Stimulated activated effector memory CD8-positive, alpha-beta T cell treated with anti-CD3 and anti-CD28 coated beads, Interleukin-12 subunit alpha, Interleukin-12 subunit beta, amount 100 ng/mL, for 72 hours (primary cell): ENCODE data around the gene ZFYVE21.

Experiments
- ATAC-seq: fragments of 150-1000 bp; cut with Tn5 transposase; 2 replicates; pipeline ENCODE4 v1.10.0; 2021
- DNase-seq, 2 donors: peaks; one replicate each; pipeline ENCODE4 v3.0.0; 2021 to 2022; ENCODE audit warnings: low spot score in 2 of 2
- H3K27ac Mint-ChIP-seq: one replicate; pipeline ENCODE4 v1.8.0; 2022; ENCODE audit warnings: mild to moderate bottlenecking, mixed read lengths
- H3K36me3 Mint-ChIP-seq: one replicate; pipeline ENCODE4 v1.8.0; 2022; ENCODE audit warnings: mild to moderate bottlenecking, mixed read lengths
- H3K4me1 Mint-ChIP-seq: one replicate; pipeline ENCODE4 v1.8.0; 2022; ENCODE audit warnings: mixed read lengths
- H3K4me3 Mint-ChIP-seq: one replicate; pipeline ENCODE4 v1.8.0; 2022; ENCODE audit warnings: mild to moderate bottlenecking, mixed read lengths
- H3K9me3 Mint-ChIP-seq: one replicate; pipeline ENCODE4 v1.8.0; 2022; ENCODE audit warnings: mixed read lengths

The ZFYVE21 gene

GRCh38 chr14:103732868-103733620, 17.4 kb downstream of the ZFYVE21 start:
- peaks cover 52% of the 10 kb centered on the region for H3K36me3 Mint-ChIP-seq
- no peaks in the 10 kb centered on the region for H3K9me3 Mint-ChIP-seq
- DNase-seq, result no peak
- no peak overlapping the region for H3K4me3 Mint-ChIP-seq
- ATAC-seq, result no peak
- peak overlapping the region; percentile 46 for H3K27ac Mint-ChIP-seq
- H3K4me1 Mint-ChIP-seq, result no peaks in the 10 kb centered on the region

GRCh38 chr14:103733651-103734050, 18.0 kb downstream of the ZFYVE21 start:
- Mint-ChIP-seq H3K4me3 (no peak overlapping the region), H3K27ac (no peak overlapping the region), H3K9me3 (no peaks in the 10 kb centered on the region), H3K4me1 (no peaks in the 10 kb centered on the region), H3K36me3 (peaks cover 53% of the 10 kb centered on the region)
- no peak for DNase-seq
- no peak for ATAC-seq

- Mint-ChIP-seq H3K27ac (peak overlapping the region; percentile 50), H3K36me3 (peaks cover 47% of the 10 kb centered on the region), H3K9me3 (no peaks in the 10 kb centered on the region), H3K4me1 (no peaks in the 10 kb centered on the region), H3K4me3 (no peak overlapping the region)
- no peak for ATAC-seq
- DNase-seq, result no peak
Measured at GRCh38 chr14:103734081-103734888, 18.7 kb downstream of the ZFYVE21 start.

GRCh38 chr14:103735022-103735421, 19.4 kb downstream of the ZFYVE21 start:
- no peak for DNase-seq
- H3K36me3 Mint-ChIP-seq, result peaks cover 45% of the 10 kb centered on the region
- H3K9me3 Mint-ChIP-seq, result no peaks in the 10 kb centered on the region
- H3K4me3 Mint-ChIP-seq, result no peak overlapping the region
- ATAC-seq, result no peak
- H3K27ac Mint-ChIP-seq, result peak overlapping the region; percentile 50
- H3K4me1 Mint-ChIP-seq, result no peaks in the 10 kb centered on the region

- DNase-seq (no peak), ATAC-seq (no peak)
- peaks cover 41% of the 10 kb centered on the region for H3K36me3 Mint-ChIP-seq
Measured at GRCh38 chr14:103735439-103735814, 19.8 kb downstream of the ZFYVE21 start.

GRCh38 chr14:103735815-103736545, 20.4 kb downstream of the ZFYVE21 start:
- no peaks in the 10 kb centered on the region for H3K4me1 Mint-ChIP-seq
- no peaks in the 10 kb centered on the region for H3K9me3 Mint-ChIP-seq
- H3K27ac Mint-ChIP-seq, result no peak overlapping the region
- no peak for DNase-seq
- no peak for ATAC-seq
- H3K36me3 Mint-ChIP-seq, result peaks cover 36% of the 10 kb centered on the region
- no peak overlapping the region for H3K4me3 Mint-ChIP-seq

More at GRCh38 chr14:103735439-103735814, 19.8 kb downstream of the ZFYVE21 start:
- Mint-ChIP-seq H3K9me3 (no peaks in the 10 kb centered on the region), H3K27ac (no peak overlapping the region), H3K4me1 (no peaks in the 10 kb centered on the region), H3K4me3 (no peak overlapping the region)

- DNase-seq, result no peak
- ATAC-seq, result no peak
- Mint-ChIP-seq H3K9me3 (no peaks in the 10 kb centered on the region), H3K4me1 (no peaks in the 10 kb centered on the region), H3K4me3 (no peak overlapping the region), H3K27ac (no peak overlapping the region), H3K36me3 (peaks cover 40% of the 10 kb centered on the region)
Measured at GRCh38 chr14:103736546-103737431, 21.2 kb downstream of the ZFYVE21 start.

GRCh38 chr14:103737432-103738045, 21.9 kb downstream of the ZFYVE21 start:
- Mint-ChIP-seq H3K36me3 (peaks cover 40% of the 10 kb centered on the region), H3K27ac (no peak overlapping the region), H3K4me1 (no peaks in the 10 kb centered on the region), H3K4me3 (no peak overlapping the region), H3K9me3 (no peaks in the 10 kb centered on the region)
- no peak for DNase-seq
- ATAC-seq, result no peak

- DNase-seq, result no peak
- H3K9me3 Mint-ChIP-seq, result no peaks in the 10 kb centered on the region
- H3K27ac Mint-ChIP-seq, result peak overlapping the region; percentile 63
- ATAC-seq, result no peak
- H3K4me1 Mint-ChIP-seq, result no peaks in the 10 kb centered on the region
- no peak overlapping the region for H3K4me3 Mint-ChIP-seq
- H3K36me3 Mint-ChIP-seq, result peaks cover 42% of the 10 kb centered on the region
Measured at GRCh38 chr14:103738166-103738565, 22.6 kb downstream of the ZFYVE21 start.

GRCh38 chr14:103738701-103739451, 23.3 kb downstream of the ZFYVE21 start:
- Mint-ChIP-seq H3K4me3 (no peak overlapping the region), H3K27ac (peak overlapping the region; percentile 63), H3K36me3 (peaks cover 40% of the 10 kb centered on the region), H3K4me1 (no peaks in the 10 kb centered on the region), H3K9me3 (no peaks in the 10 kb centered on the region)
- ATAC-seq (no peak), DNase-seq (no peak)

GRCh38 chr14:103739466-103739792, 23.8 kb downstream of the ZFYVE21 start:
- Mint-ChIP-seq H3K4me1 (no peaks in the 10 kb centered on the region), H3K36me3 (peaks cover 36% of the 10 kb centered on the region), H3K9me3 (no peaks in the 10 kb centered on the region), H3K27ac (no peak overlapping the region), H3K4me3 (no peak overlapping the region)
- ATAC-seq (no peak), DNase-seq (no peak)

- Mint-ChIP-seq H3K9me3 (no peaks in the 10 kb centered on the region), H3K4me1 (no peaks in the 10 kb centered on the region), H3K4me3 (no peak overlapping the region), H3K36me3 (peaks cover 31% of the 10 kb centered on the region), H3K27ac (no peak overlapping the region)
- ATAC-seq, result no peak
- no peak for DNase-seq
Measured at GRCh38 chr14:103739793-103740501, 24.3 kb downstream of the ZFYVE21 start.

GRCh38 chr14:103740991-103741689, 25.5 kb downstream of the ZFYVE21 start:
- H3K36me3 Mint-ChIP-seq, result peaks cover 29% of the 10 kb centered on the region
- DNase-seq (no peak), ATAC-seq (no peak)
- no peak overlapping the region for H3K4me3 Mint-ChIP-seq
- no peaks in the 10 kb centered on the region for H3K9me3 Mint-ChIP-seq
- H3K4me1 Mint-ChIP-seq, result no peaks in the 10 kb centered on the region
- H3K27ac Mint-ChIP-seq, result no peak overlapping the region
